Kidney (tissue), 22 donors: Measurements from ENCODE around the gene RGSL1. TPM values are rescaled to one million over a fixed set of nuclear protein-coding genes. Genes with fewer than 3 reads are reported as not detected.
A peak's percentile ranks its signal among the peaks of the same experiment; 100 is the strongest.

Experiments used
- DNase-seq, 5 donors: peaks; one replicate each; pipeline ENCODE4 v3.0.0-alpha.2; 2013 to 2020
- FAIRE-seq: peaks from 2 replicates; lab custom pipeline; 2012; peaks lifted over from hg19 to GRCh38; lab: Jason Lieb, UNC
- H3K27ac ChIP-seq, 2 donors: one replicate each; pipeline ENCODE4 v1.7.0; 2013; ENCODE audit warnings: low read depth in 2 of 2, low read length in 2 of 2, inconsistent platforms in 1 of 2
- H3K27me3 ChIP-seq: one replicate; pipeline ENCODE4 v1.7.1; 2013; ENCODE audit warnings: low read length, inconsistent platforms; ENCODE audit not compliant: control insufficient read depth, insufficient read depth
- H3K36me3 ChIP-seq, 3 donors: one replicate each; pipeline versions ENCODE4 v1.7.0 to v1.7.1; 2013; ENCODE audit warnings: low read length in 3 of 3, control low read depth in 1 of 3, inconsistent platforms in 1 of 3; ENCODE audit not compliant: insufficient read depth in 3 of 3, control insufficient read depth in 2 of 3
- H3K4me1 ChIP-seq, 3 donors: one replicate each; pipeline versions ENCODE4 v1.7.0 to v1.7.1; 2013; ENCODE audit warnings: low read length in 3 of 3, inconsistent platforms in 1 of 3, low read depth in 1 of 3; ENCODE audit not compliant: control insufficient read depth in 2 of 3, insufficient read depth in 2 of 3
- H3K4me3 ChIP-seq, 3 donors: one replicate each; pipeline versions ENCODE4 v1.7.0 to v1.8.1; 2013; ENCODE audit warnings: low read length in 3 of 3, control low read depth in 1 of 3, inconsistent platforms in 1 of 3
- H3K9ac ChIP-seq, 3 donors: one replicate each; pipeline versions ENCODE4 v1.7.0 to v1.7.1; 2013; ENCODE audit warnings: low read length in 3 of 3, control low read depth in 1 of 3, inconsistent platforms in 1 of 3
- H3K9me3 ChIP-seq, 3 donors: one replicate each; pipeline versions ENCODE4 v1.7.0 to v1.7.1; 2013; ENCODE audit warnings: low read length in 3 of 3, control low read depth in 1 of 3, inconsistent platforms in 1 of 3; ENCODE audit not compliant: control insufficient read depth in 2 of 3, insufficient read depth in 1 of 3
- intact Hi-C: fragments of 100-400 bp; cut with DNase I; formaldehyde crosslinking; loops from one replicate; pipeline ENCODE4 v1.11.1; 2022
- long read RNA-seq, 10 donors: library from polyadenylated mRNA in 1 of 10; unstranded in 1 of 10; transcript quantifications; one replicate each; pipeline ENCODE4 v2.0.0 and lab custom pipeline, GENCODE V29; 2021 to 2026
- polyA plus RNA-seq: library from polyadenylated mRNA; stranded (reverse); fragments of 350-450 nt; fragmentation: Illumina TruSeq; extraction: RNeasy Lipid Tissue Mini Kit (QIAGEN cat#74804); gene quantifications from one replicate; pipeline ENCODE4 v1.2.3, GENCODE V29; 2014; ENCODE audit warnings: low read depth, low replicate concordance; ENCODE audit not compliant: insufficient read depth
- total RNA-seq: library from RNA; stranded (reverse); fragmentation: NEBNext Ultra II Directional; extraction: Animal tissue kit (Norgen Biotek cat#: 25700); gene quantifications from one replicate; pipeline ENCODE4 v1.2.1, GENCODE V29; 2021
- TF ChIP-seq, protein P1 (sequence below): IDR thresholded peaks from 3 replicates; pipeline ENCODE4 v1.5.1; 2012; ENCODE audit warnings: mild to moderate bottlenecking, moderate library complexity, borderline replicate concordance; ENCODE audit not compliant: insufficient read depth; ENCODE audit errors: extremely low read depth
- donor health status: control.
- donor health status: control.
- donor health status: control.
- donor health status: control.
- donor health status: control.
- donor health status: DM: yes; HTN: yes; CAD: no.
- donor health status: Normal renal cell carcinoma (clear cell type).

Gene RGSL1
- total RNA-seq = not detected
- polyA plus RNA-seq = not detected
- long read RNA-seq, donor 1 = 0 reads
- long read RNA-seq, donor 2 = 0 reads
- long read RNA-seq, donor 3 = 0 reads
- long read RNA-seq, donor 4 = 0 reads
- long read RNA-seq, donor 5 = 0 reads
- long read RNA-seq, donor 6 = 0 reads
- long read RNA-seq, donor 7 = 0 reads
- long read RNA-seq, donor 8 = 0 reads
- long read RNA-seq, donor 9 = 0 reads
- long read RNA-seq, donor 10 = 0 reads

DNA sequence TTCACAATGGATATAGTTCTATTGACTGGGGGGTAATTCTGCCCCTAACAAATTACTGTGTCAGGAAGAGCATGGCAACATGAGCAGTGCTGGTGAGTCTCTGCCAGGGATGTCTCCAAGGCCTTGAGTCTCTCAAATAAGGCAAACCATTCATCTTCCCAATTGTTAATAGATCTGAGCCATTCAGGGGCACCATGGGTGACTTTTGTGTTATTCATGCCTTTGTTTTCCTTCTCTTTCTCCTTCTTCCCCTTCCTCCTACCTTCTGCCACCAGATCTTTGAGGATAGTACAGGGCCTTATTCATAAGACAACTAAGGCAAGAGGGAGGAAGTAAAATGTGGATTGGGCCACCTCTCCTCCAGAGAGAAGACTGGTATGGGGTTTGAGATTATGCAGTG is at the start of gene RGSL1:
TSS of gene RGSL1 (plus strand) at position 60 of the 400 bp plus-strand sequence. CDS start at position 80, 20 bp downstream.
- Histone ChIP-seq H3K9me3 (no peaks in the 10 kb centered on the region), H3K27me3 (no peaks in the 10 kb centered on the region), H3K4me3 (no peak within 1 kb of the TSS), H3K27ac (no peak within 1 kb of the TSS), H3K36me3 (no peaks in the 10 kb centered on the region), H3K9ac (no peak within 1 kb of the TSS), H3K4me1 (no peaks in the 10 kb centered on the region)
- DNase-seq = no peak
- TF ChIP-seq, protein P1, sequence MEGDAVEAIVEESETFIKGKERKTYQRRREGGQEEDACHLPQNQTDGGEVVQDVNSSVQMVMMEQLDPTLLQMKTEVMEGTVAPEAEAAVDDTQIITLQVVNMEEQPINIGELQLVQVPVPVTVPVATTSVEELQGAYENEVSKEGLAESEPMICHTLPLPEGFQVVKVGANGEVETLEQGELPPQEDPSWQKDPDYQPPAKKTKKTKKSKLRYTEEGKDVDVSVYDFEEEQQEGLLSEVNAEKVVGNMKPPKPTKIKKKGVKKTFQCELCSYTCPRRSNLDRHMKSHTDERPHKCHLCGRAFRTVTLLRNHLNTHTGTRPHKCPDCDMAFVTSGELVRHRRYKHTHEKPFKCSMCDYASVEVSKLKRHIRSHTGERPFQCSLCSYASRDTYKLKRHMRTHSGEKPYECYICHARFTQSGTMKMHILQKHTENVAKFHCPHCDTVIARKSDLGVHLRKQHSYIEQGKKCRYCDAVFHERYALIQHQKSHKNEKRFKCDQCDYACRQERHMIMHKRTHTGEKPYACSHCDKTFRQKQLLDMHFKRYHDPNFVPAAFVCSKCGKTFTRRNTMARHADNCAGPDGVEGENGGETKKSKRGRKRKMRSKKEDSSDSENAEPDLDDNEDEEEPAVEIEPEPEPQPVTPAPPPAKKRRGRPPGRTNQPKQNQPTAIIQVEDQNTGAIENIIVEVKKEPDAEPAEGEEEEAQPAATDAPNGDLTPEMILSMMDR = no peak
- intact Hi-C loops = no loop called here
- no peak for FAIRE-seq

GRCh38 chr1:182400567-182400966 is 49.4 kb upstream of the RGSL1 start, which contains the start of gene TEDDM1:
TSS of gene TEDDM1 (minus strand) at chr1:182400667. CDS start at chr1:182400485, 182 bp downstream.
- FAIRE-seq (no peak), DNase-seq (no peak)
- Histone ChIP-seq H3K9ac (no peak within 1 kb of the TSS), H3K27me3 (no peaks in the 10 kb centered on the region), H3K9me3 (no peaks in the 10 kb centered on the region), H3K27ac (peak within 1 kb of the TSS in 1 of 2 donors; percentile 28), H3K4me1 (peaks cover 0 to 3% (median 2%) of the 10 kb centered on the region in 3 donors), H3K36me3 (no peaks in the 10 kb centered on the region), H3K4me3 (no peak within 1 kb of the TSS)
- TF ChIP-seq, protein P1 = no peak
- intact Hi-C loops = loop anchor here (10.0 kb wide), 1 partner anchor 316 kb away; no protein-coding TSS in a partner anchor

- Histone ChIP-seq H3K36me3 (no peaks in the 10 kb centered on the region), H3K4me1 (no peaks in the 10 kb centered on the region), H3K27ac (no peak overlapping the region), H3K4me3 (no peak overlapping the region), H3K27me3 (no peaks in the 10 kb centered on the region), H3K9ac (no peak overlapping the region), H3K9me3 (no peaks in the 10 kb centered on the region)
- FAIRE-seq (no peak), DNase-seq (no peak)
- TF ChIP-seq, protein P1 = no peak
- intact Hi-C loops = loop anchor here (10.0 kb wide), 1 partner anchor 320 kb away; no protein-coding TSS in a partner anchor
These were observed 45.2 kb upstream of the RGSL1 start for GRCh38 chr1:182404781-182405180.
